Astrocyte (in vitro differentiated cells and primary cell): ENCODE data around the gene ARIH2. TPM values are rescaled to one million over a fixed set of nuclear protein-coding genes. Genes with fewer than 3 reads are reported as not detected.
A peak's percentile ranks its signal among the peaks of the same experiment; 100 is the strongest.

Experiments used
- DNase-seq: peaks from one replicate; pipeline ENCODE4 v3.0.0-alpha.2; 2010; ENCODE audit warnings: low read depth
- FAIRE-seq: peaks from 2 replicates; lab custom pipeline; 2011; peaks lifted over from hg19 to GRCh38; lab: Jason Lieb, UNC
- H2AFZ ChIP-seq: 2 replicates; pipeline ENCODE4 v1.6.0; 2012; ENCODE audit warnings: low read depth, low read length, inconsistent platforms
- H3K27ac ChIP-seq: 2 replicates; pipeline ENCODE4 v1.5.1; 2011; ENCODE audit warnings: low read depth, low read length, inconsistent platforms
- H3K27me3 ChIP-seq: 2 replicates; pipeline ENCODE4 v1.6.0; 2011; ENCODE audit warnings: low read length, inconsistent platforms; ENCODE audit not compliant: insufficient read depth
- H3K36me3 ChIP-seq: 2 replicates; pipeline ENCODE4 v1.5.1; 2011; ENCODE audit warnings: low read length, inconsistent platforms; ENCODE audit not compliant: insufficient read depth
- H3K4me1 ChIP-seq: 2 replicates; pipeline ENCODE4 v1.5.1; 2011; ENCODE audit warnings: low read length, inconsistent platforms; ENCODE audit not compliant: insufficient read depth
- H3K4me2 ChIP-seq: 2 replicates; pipeline ENCODE4 v1.6.0; 2012; ENCODE audit warnings: low read length, inconsistent platforms
- H3K4me3 ChIP-seq: 2 replicates; pipeline ENCODE4 v1.5.1; 2011; ENCODE audit warnings: low read depth, mild to moderate bottlenecking, low read length, inconsistent platforms; ENCODE audit not compliant: insufficient read depth
- H3K79me2 ChIP-seq: 2 replicates; pipeline ENCODE4 v1.6.0; 2012; ENCODE audit warnings: mild to moderate bottlenecking, low read length, inconsistent platforms; ENCODE audit not compliant: insufficient read depth
- H3K9ac ChIP-seq: 2 replicates; pipeline ENCODE4 v1.6.0; 2012; ENCODE audit warnings: mild to moderate bottlenecking, low read length, inconsistent platforms
- H3K9me3 ChIP-seq: 2 replicates; pipeline ENCODE4 v1.5.1; 2012; ENCODE audit warnings: low read depth, mild to moderate bottlenecking, low read length, inconsistent platforms; ENCODE audit not compliant: insufficient read depth
- H4K20me1 ChIP-seq: 2 replicates; pipeline ENCODE4 v1.6.0; 2012; ENCODE audit warnings: low read length, inconsistent platforms; ENCODE audit not compliant: insufficient read depth
- H3K27ac Mint-ChIP-seq: one replicate; pipeline ENCODE4 v1.8.0; 2021; ENCODE audit warnings: mild to moderate bottlenecking, mixed read lengths; ENCODE audit not compliant: unreplicated experiment
- H3K27me3 Mint-ChIP-seq: one replicate; pipeline ENCODE4 v1.8.0; 2021; ENCODE audit warnings: low read depth, mixed read lengths; ENCODE audit not compliant: unreplicated experiment
- H3K36me3 Mint-ChIP-seq: one replicate; pipeline ENCODE4 v1.8.0; 2021; ENCODE audit warnings: low read depth, mixed read lengths; ENCODE audit not compliant: unreplicated experiment
- H3K4me1 Mint-ChIP-seq: one replicate; pipeline ENCODE4 v1.8.0; 2021; ENCODE audit warnings: low read depth, mixed read lengths; ENCODE audit not compliant: unreplicated experiment
- H3K4me3 Mint-ChIP-seq: one replicate; pipeline ENCODE4 v1.8.0; 2021; ENCODE audit warnings: mild to moderate bottlenecking, moderate library complexity, mixed read lengths; ENCODE audit not compliant: unreplicated experiment
- H3K9me3 Mint-ChIP-seq: one replicate; pipeline ENCODE4 v1.8.0; 2021; ENCODE audit warnings: mild to moderate bottlenecking, mixed read lengths; ENCODE audit not compliant: unreplicated experiment
- EZH2 ChIP-seq: IDR thresholded peaks from 2 replicates; pipeline ENCODE4 v1.6.1; 2012; ENCODE audit warnings: mild to moderate bottlenecking, low read length, inconsistent platforms; ENCODE audit not compliant: insufficient read depth
- total RNA-seq: library from RNA; stranded (reverse); gene quantifications from 2 replicates; pipeline ENCODE4 v1.2.1, GENCODE V29; 2021
- TF ChIP-seq, protein P1 (sequence below): IDR thresholded peaks from 2 replicates; pipeline ENCODE4 v1.5.1; 2011; ENCODE audit warnings: low read depth, mild to moderate bottlenecking, inconsistent platforms, low read length, moderate library complexity; ENCODE audit not compliant: insufficient read depth

Gene ARIH2
- total RNA-seq, 1 donor from 2014 or later: 94.6 TPM

DNA sequence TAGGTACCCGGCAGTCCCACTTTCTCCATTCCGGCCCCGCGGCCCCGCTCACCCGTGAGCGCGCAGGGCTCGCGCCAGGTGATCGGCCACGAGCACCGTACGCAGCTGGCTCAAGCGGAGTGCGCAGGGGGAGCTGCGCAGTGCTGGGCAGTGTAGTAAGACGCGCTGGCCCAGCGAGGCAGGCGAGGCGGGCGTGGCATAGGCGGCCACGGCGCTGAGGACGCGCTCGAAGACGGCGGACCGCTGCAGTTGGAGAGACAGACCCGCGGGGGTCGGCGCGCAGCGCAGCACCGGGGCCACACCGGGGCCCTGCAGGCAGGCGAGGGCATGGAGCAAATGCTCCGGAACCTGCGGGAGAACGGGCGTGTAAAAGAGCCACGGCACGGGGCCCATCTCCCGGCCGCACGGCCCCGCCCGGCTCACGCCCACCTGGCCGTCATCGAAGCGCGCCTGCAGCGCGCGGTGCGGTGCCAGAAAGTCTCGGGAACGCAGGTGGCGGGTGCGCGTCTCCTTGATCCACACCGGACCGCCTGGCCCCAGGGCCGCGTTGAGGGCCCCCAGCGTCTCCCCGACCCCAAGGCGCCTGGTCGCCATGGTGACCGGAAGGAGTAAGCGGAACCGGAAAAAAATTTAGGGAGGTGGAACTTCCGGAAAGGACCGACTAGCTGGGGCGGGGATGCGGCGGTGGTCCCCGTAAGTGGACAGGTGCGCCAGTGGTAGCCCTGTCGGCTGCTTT, 99.5 kb downstream of the ARIH2 start, which contains the start of gene DALRD3:
DALRD3 (minus strand) TSS at position 610 of the 736 bp plus-strand sequence; CDS start at position 594, 16 bp downstream.
- H3K4me1 ChIP-seq: peaks cover 30% of the 10 kb centered on the region
- Mint-ChIP-seq H3K4me1 (peaks cover 15% of the 10 kb centered on the region), H3K9me3 (no peaks in the 10 kb centered on the region), H3K4me3 (peak within 1 kb of the TSS; percentile 93), H3K27me3 (no peaks in the 10 kb centered on the region), H3K36me3 (peaks cover 14% of the 10 kb centered on the region), H3K27ac (peak within 1 kb of the TSS; percentile 84)
- no peaks in the 10 kb centered on the region for H3K9me3 ChIP-seq
- H4K20me1 ChIP-seq: peaks cover 47% of the 10 kb centered on the region
- H3K4me3 ChIP-seq: peak within 1 kb of the TSS; percentile 79
- peaks cover 73% of the 10 kb centered on the region for H3K79me2 ChIP-seq
- peak; percentile 39 for DNase-seq
- no peaks in the 10 kb centered on the region for H3K27me3 ChIP-seq
- peak within 1 kb of the TSS; percentile 52 for H3K27ac ChIP-seq
- H3K4me2 ChIP-seq: peak within 1 kb of the TSS; percentile 98
- peak within 1 kb of the TSS; percentile 81 for H3K9ac ChIP-seq
- H3K36me3 ChIP-seq: peaks cover 16% of the 10 kb centered on the region
- peak within 1 kb of the TSS; percentile 87 for H2AFZ ChIP-seq
- TF ChIP-seq, protein P1, sequence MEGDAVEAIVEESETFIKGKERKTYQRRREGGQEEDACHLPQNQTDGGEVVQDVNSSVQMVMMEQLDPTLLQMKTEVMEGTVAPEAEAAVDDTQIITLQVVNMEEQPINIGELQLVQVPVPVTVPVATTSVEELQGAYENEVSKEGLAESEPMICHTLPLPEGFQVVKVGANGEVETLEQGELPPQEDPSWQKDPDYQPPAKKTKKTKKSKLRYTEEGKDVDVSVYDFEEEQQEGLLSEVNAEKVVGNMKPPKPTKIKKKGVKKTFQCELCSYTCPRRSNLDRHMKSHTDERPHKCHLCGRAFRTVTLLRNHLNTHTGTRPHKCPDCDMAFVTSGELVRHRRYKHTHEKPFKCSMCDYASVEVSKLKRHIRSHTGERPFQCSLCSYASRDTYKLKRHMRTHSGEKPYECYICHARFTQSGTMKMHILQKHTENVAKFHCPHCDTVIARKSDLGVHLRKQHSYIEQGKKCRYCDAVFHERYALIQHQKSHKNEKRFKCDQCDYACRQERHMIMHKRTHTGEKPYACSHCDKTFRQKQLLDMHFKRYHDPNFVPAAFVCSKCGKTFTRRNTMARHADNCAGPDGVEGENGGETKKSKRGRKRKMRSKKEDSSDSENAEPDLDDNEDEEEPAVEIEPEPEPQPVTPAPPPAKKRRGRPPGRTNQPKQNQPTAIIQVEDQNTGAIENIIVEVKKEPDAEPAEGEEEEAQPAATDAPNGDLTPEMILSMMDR: no peak
- TF ChIP-seq EZH2: no peak
- no peak for FAIRE-seq

DNA sequence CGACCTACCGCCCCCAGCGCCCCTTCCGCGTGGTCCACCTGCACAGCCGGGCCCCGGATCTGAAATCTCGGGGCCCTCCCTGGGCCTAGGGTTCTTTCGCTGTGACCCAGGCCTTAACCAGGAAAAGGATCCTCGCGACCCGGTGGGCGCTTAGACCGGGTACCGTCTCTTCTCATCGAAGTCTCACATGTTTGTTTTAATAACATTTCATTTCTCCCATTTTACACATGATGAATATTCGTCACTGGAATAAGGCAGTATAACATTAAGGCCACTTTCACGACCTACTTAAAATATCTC, 100.0 kb downstream of the ARIH2 start:
- FAIRE-seq: no peak
- Mint-ChIP-seq H3K27ac (peak overlapping the region; percentile 84), H3K4me3 (peak overlapping the region; percentile 93), H3K27me3 (no peaks in the 10 kb centered on the region), H3K9me3 (no peaks in the 10 kb centered on the region), H3K4me1 (peaks cover 18% of the 10 kb centered on the region), H3K36me3 (peaks cover 16% of the 10 kb centered on the region)
- peak overlapping the region; percentile 81 for H3K9ac ChIP-seq
- H2AFZ ChIP-seq: peak overlapping the region; percentile 87
- no peaks in the 10 kb centered on the region for H3K27me3 ChIP-seq
- peaks cover 19% of the 10 kb centered on the region for H3K36me3 ChIP-seq
- H3K27ac ChIP-seq: peak overlapping the region; percentile 52
- H3K79me2 ChIP-seq: peaks cover 72% of the 10 kb centered on the region
- peaks cover 30% of the 10 kb centered on the region for H3K4me1 ChIP-seq
- DNase-seq: no peak
- H3K4me2 ChIP-seq: peak overlapping the region; percentile 98
- H4K20me1 ChIP-seq: peaks cover 46% of the 10 kb centered on the region
- no peak for TF ChIP-seq EZH2
- TF ChIP-seq, protein P1: no peak
- no peaks in the 10 kb centered on the region for H3K9me3 ChIP-seq
- peak overlapping the region; percentile 79 for H3K4me3 ChIP-seq

DNA sequence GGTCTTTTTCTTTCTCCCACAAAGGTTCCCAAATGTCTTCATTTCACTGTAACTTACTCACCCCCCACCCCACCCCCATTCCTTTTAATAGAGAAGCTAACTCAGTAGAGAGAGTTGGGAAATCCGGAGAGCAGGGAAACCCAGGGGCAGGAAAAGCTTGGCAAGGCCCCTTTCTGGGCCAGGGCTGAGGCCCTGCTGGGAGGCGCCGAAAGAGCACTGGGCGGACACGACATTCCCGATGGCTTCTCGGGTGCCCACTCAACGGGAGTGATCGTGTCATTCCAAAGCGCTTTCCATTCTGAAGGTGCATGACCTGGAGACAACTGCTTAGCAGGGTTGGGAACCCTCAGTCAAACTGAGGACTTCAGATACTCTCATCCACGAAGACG, 101.3 kb downstream of the ARIH2 start:
- H3K4me1 ChIP-seq: peaks cover 30% of the 10 kb centered on the region
- H3K9me3 ChIP-seq: no peaks in the 10 kb centered on the region
- H3K4me3 Mint-ChIP-seq: peak overlapping the region; percentile 93
- H4K20me1 ChIP-seq: peaks cover 46% of the 10 kb centered on the region
- peaks cover 18% of the 10 kb centered on the region for H3K4me1 Mint-ChIP-seq
- TF ChIP-seq, protein P1: no peak
- TF ChIP-seq EZH2: no peak
- H3K4me3 ChIP-seq: peak overlapping the region; percentile 81
- H3K4me2 ChIP-seq: peak overlapping the region; percentile 95
- H3K36me3 ChIP-seq: peaks cover 30% of the 10 kb centered on the region
- no peak for FAIRE-seq
- H3K79me2 ChIP-seq: peaks cover 73% of the 10 kb centered on the region
- H3K9me3 Mint-ChIP-seq: no peaks in the 10 kb centered on the region
- H3K27ac ChIP-seq: peak overlapping the region; percentile 94
- DNase-seq: no peak
- H2AFZ ChIP-seq: no peak overlapping the region
- H3K36me3 Mint-ChIP-seq: peaks cover 16% of the 10 kb centered on the region
- no peaks in the 10 kb centered on the region for H3K27me3 Mint-ChIP-seq
- H3K27me3 ChIP-seq: no peaks in the 10 kb centered on the region
- H3K27ac Mint-ChIP-seq: peak overlapping the region; percentile 84
- peak overlapping the region; percentile 95 for H3K9ac ChIP-seq
